H9 (cell line): ENCODE measurements around the gene MTFMT. TPM values are rescaled to one million over a fixed set of nuclear protein-coding genes. Genes with fewer than 3 reads are reported as not detected.

Experiments
- DNase-seq: peaks from one replicate; pipeline ENCODE4 v3.0.0-alpha.2; 2017
- H2AFZ ChIP-seq: one replicate; pipeline ENCODE4 v1.6.1; 2013; ENCODE audit warnings: mild to moderate bottlenecking, low read length, control low read depth, moderate library complexity
- H2AK5ac ChIP-seq: 2 replicates; pipeline ENCODE4 v1.6.1; 2013; ENCODE audit warnings: low read length, control low read depth, mixed read lengths; ENCODE audit not compliant: insufficient read length
- H2BK120ac ChIP-seq: one replicate; pipeline ENCODE4 v1.6.1; 2013; ENCODE audit warnings: low read depth, mild to moderate bottlenecking, low read length, control low read depth, inconsistent platforms; ENCODE audit not compliant: poor library complexity, severe bottlenecking
- H2BK12ac ChIP-seq: 2 replicates; pipeline ENCODE4 v1.6.1; 2013; ENCODE audit warnings: low read length, control low read depth, mixed read lengths, low read depth; ENCODE audit not compliant: insufficient read length
- H2BK15ac ChIP-seq: 2 replicates; pipeline ENCODE4 v1.6.1; 2013; ENCODE audit warnings: low read depth, low read length, control low read depth
- H2BK20ac ChIP-seq: one replicate; pipeline ENCODE4 v1.6.1; 2013; ENCODE audit warnings: low read depth, mild to moderate bottlenecking, low read length, control low read depth, inconsistent platforms; ENCODE audit not compliant: poor library complexity, severe bottlenecking
- H2BK5ac ChIP-seq: 2 replicates; pipeline ENCODE4 v1.6.1; 2013; ENCODE audit warnings: low read length, control low read depth, mixed read lengths; ENCODE audit not compliant: insufficient read length
- H3K14ac ChIP-seq: 2 replicates; pipeline ENCODE4 v1.6.1; 2013; ENCODE audit warnings: low read length, control low read depth; ENCODE audit not compliant: insufficient read depth
- H3K18ac ChIP-seq: 2 replicates; pipeline ENCODE4 v1.6.1; 2013; ENCODE audit warnings: low read depth, mild to moderate bottlenecking, mixed read lengths, low read length, control low read depth; ENCODE audit not compliant: insufficient read length
- H3K23ac ChIP-seq: 2 replicates; pipeline ENCODE4 v1.6.1; 2013; ENCODE audit warnings: low read length, control low read depth, mixed read lengths, low read depth; ENCODE audit not compliant: insufficient read length
- H3K23me2 ChIP-seq: 2 replicates; pipeline ENCODE4 v1.6.1; 2013; ENCODE audit warnings: low read depth, mild to moderate bottlenecking, mixed read lengths, low read length, control low read depth; ENCODE audit not compliant: insufficient read length, poor library complexity, severe bottlenecking
- H3K27ac ChIP-seq: 2 replicates; pipeline ENCODE4 v1.5.1; 2013; ENCODE audit warnings: low read length, control low read depth, mixed read lengths, low read depth; ENCODE audit not compliant: insufficient read length
- H3K27me3 ChIP-seq: 2 replicates; pipeline ENCODE4 v1.6.1; 2013; ENCODE audit warnings: low read length, control low read depth, inconsistent platforms; ENCODE audit not compliant: insufficient read depth
- H3K4ac ChIP-seq: 2 replicates; pipeline ENCODE4 v1.6.1; 2013; ENCODE audit warnings: low read depth, mild to moderate bottlenecking, control low read depth, inconsistent platforms, low read length, moderate library complexity
- H3K4me1 ChIP-seq: 2 replicates; pipeline ENCODE4 v1.6.1; 2013; ENCODE audit warnings: low read length, control low read depth, inconsistent platforms; ENCODE audit not compliant: insufficient read depth
- H3K4me2 ChIP-seq: 2 replicates; pipeline ENCODE4 v1.6.1; 2013; ENCODE audit warnings: low read length, control low read depth, mixed read lengths; ENCODE audit not compliant: insufficient read length, insufficient read depth
- H3K56ac ChIP-seq: 2 replicates; pipeline ENCODE4 v1.6.1; 2013; ENCODE audit warnings: low read depth, mild to moderate bottlenecking, mixed read lengths, low read length, control low read depth; ENCODE audit not compliant: insufficient read length
- H3K79me1 ChIP-seq: 2 replicates; pipeline ENCODE4 v1.6.1; 2013; ENCODE audit warnings: low read depth, mild to moderate bottlenecking, moderate library complexity, low read length, control low read depth, inconsistent platforms; ENCODE audit not compliant: insufficient read depth, poor library complexity, severe bottlenecking
- H3K79me2 ChIP-seq: 2 replicates; pipeline ENCODE4 v1.6.1; 2013; ENCODE audit warnings: low read length, control low read depth, inconsistent platforms; ENCODE audit not compliant: insufficient read depth
- H3K9ac ChIP-seq: 2 replicates; pipeline ENCODE4 v1.6.1; 2013; ENCODE audit warnings: low read length, control low read depth, mixed read lengths; ENCODE audit not compliant: insufficient read length; ENCODE audit errors: extremely low read depth
- H3K9me3 ChIP-seq: one replicate; pipeline ENCODE4 v1.6.1; 2013; ENCODE audit warnings: low read depth, low read length, inconsistent platforms; ENCODE audit not compliant: control insufficient read depth
- H3T11ph ChIP-seq: one replicate; pipeline ENCODE4 v1.6.1; 2013; ENCODE audit warnings: mild to moderate bottlenecking, low read length, control low read depth, inconsistent platforms
- H4K20me1 ChIP-seq: one replicate; pipeline ENCODE4 v1.6.1; 2013; ENCODE audit not compliant: control insufficient read depth, insufficient read length, insufficient read depth
- H4K5ac ChIP-seq: 2 replicates; pipeline ENCODE4 v1.6.1; 2013; ENCODE audit warnings: low read depth, mild to moderate bottlenecking, mixed read lengths, low read length, control low read depth; ENCODE audit not compliant: insufficient read length
- H4K8ac ChIP-seq: replicated peaks from 2 replicates; pipeline ENCODE4 v1.6.1; 2013; ENCODE audit warnings: low read length, control low read depth, mixed read lengths, low read depth; ENCODE audit not compliant: insufficient read length
- H4K91ac ChIP-seq: 2 replicates; pipeline ENCODE4 v1.6.1; 2013; ENCODE audit warnings: low read depth, mild to moderate bottlenecking, moderate library complexity, mixed read lengths, low read length, control low read depth; ENCODE audit not compliant: insufficient read length
- H3K27ac Mint-ChIP-seq, 3 experiments: 2 replicates in 2 of 3; 3 replicates in 1 of 3; pipeline ENCODE4 v1.8.0; 2020 to 2021; ENCODE audit warnings: mixed read lengths in 3 of 3, mild to moderate bottlenecking in 1 of 3, moderate library complexity in 1 of 3
- H3K27me3 Mint-ChIP-seq: 2 replicates; pipeline ENCODE4 v1.8.0; 2021; ENCODE audit warnings: low read depth, mild to moderate bottlenecking, moderate library complexity, mixed read lengths
- H3K36me3 Mint-ChIP-seq, 3 experiments: 2 replicates in 2 of 3; 3 replicates in 1 of 3; pipeline ENCODE4 v1.8.0; 2020 to 2021; ENCODE audit warnings: low read depth in 3 of 3, mixed read lengths in 3 of 3; ENCODE audit not compliant: insufficient read depth in 1 of 3
- H3K4me1 Mint-ChIP-seq, 2 experiments: 2 replicates each; pipeline ENCODE4 v1.8.0; 2020; ENCODE audit warnings: mixed read lengths in 2 of 2
- H3K4me3 Mint-ChIP-seq, 2 experiments: 2 replicates in 1 of 2; 3 replicates in 1 of 2; pipeline ENCODE4 v1.8.0; 2020 to 2021; ENCODE audit warnings: mild to moderate bottlenecking in 2 of 2, mixed read lengths in 2 of 2, moderate library complexity in 1 of 2
- H3K9me3 Mint-ChIP-seq, 2 experiments: 2 replicates in 1 of 2; 3 replicates in 1 of 2; pipeline ENCODE4 v1.8.0; 2020; ENCODE audit warnings: mild to moderate bottlenecking in 2 of 2, mixed read lengths in 2 of 2, moderate library complexity in 1 of 2
- CTCF ChIP-seq: fragments of 200-600 bp; sonication (generic); conservative IDR thresholded peaks from 3 replicates; pipeline ENCODE4 v1.8.0; 2021; ENCODE audit warnings: antibody characterized with exemption, mild to moderate bottlenecking
- WGBS: extraction: QIAGEN DNeasy Blood & Tissue Kit; methylation state at CpG from one replicate; pipeline ENCODE4 v1.1.7; 2013; ENCODE audit warnings: missing lambda C conversion rate, low lambda C conversion rate, mixed read lengths; ENCODE audit not compliant: insufficient read length; ENCODE audit errors: extremely low coverage; 5-methylcytosine and 5-hydroxymethylcytosine counted together
- total RNA-seq: library from RNA; stranded (reverse); gene quantifications from 2 replicates; pipeline ENCODE4 v1.2.1, GENCODE V29; 2021

The MTFMT gene
- total RNA-seq, 1 experiment from 2014 or later: 16.0 TPM

GRCh38 chr15:65006876-65007275 is 22.6 kb downstream of the MTFMT start:
- H3K36me3 Mint-ChIP-seq: peaks cover 8 to 38% (median 27%) of the 10 kb centered on the region in 3 experiments; a peak in 6 of 7 replicates
- WGBS: no CpG with 5 or more reads among the region's 3 CpGs
- no peak for TF ChIP-seq CTCF

More at GRCh38 chr15:65006876-65007275, 22.6 kb downstream of the MTFMT start:
- H3K4me1 Mint-ChIP-seq: peaks cover 11% of the 10 kb centered on the region in 2 experiments
- Histone ChIP-seq H3K23ac (no peak overlapping the region), H3K9me3 (no peaks in the 10 kb centered on the region), H3K79me2 (no peaks in the 10 kb centered on the region), H3K56ac (no peak overlapping the region), H3K79me1 (no peaks in the 10 kb centered on the region), H2BK5ac (no peak overlapping the region), H2AFZ (no peak overlapping the region), H3T11ph (no peak overlapping the region), H2AK5ac (no peak overlapping the region), H3K9ac (no peak overlapping the region), H3K4me1 (no peaks in the 10 kb centered on the region), H3K27me3 (no peaks in the 10 kb centered on the region), H2BK12ac (no peak overlapping the region), H4K8ac (no peak overlapping the region), H4K91ac (no peak overlapping the region), H3K23me2 (no peaks in the 10 kb centered on the region), H4K5ac (no peak overlapping the region), H3K27ac (no peak overlapping the region), H2BK120ac (no peak overlapping the region), H2BK20ac (no peak overlapping the region), H4K20me1 (no peaks in the 10 kb centered on the region), H3K4me2 (no peak overlapping the region), H2BK15ac (no peak overlapping the region), H3K14ac (no peak overlapping the region), H3K4ac (no peak overlapping the region), H3K18ac (no peak overlapping the region)
- no peak overlapping the region; a peak in 1 of 7 replicates for H3K27ac Mint-ChIP-seq
- no peaks in the 10 kb centered on the region for H3K9me3 Mint-ChIP-seq
- no peaks in the 10 kb centered on the region for H3K27me3 Mint-ChIP-seq
- DNase-seq: peak; percentile 56
- no peak overlapping the region for H3K4me3 Mint-ChIP-seq
